ENCODE results near the gene TMEM258.

- TF ChIP-seq CTCF (IDR thresholded peaks at IDR 0.05; ENCODE audit: low read depth, low read length, missing input control) (no peak), TAF1 (conservative IDR thresholded peaks at IDR 0.05) (no peak), ZBTB33 (IDR thresholded peaks at IDR 0.05) (no peak), ATF3 (IDR thresholded peaks at IDR 0.05) (no peak), MAX (IDR thresholded peaks at IDR 0.05) (no peak)
Observed at GRCh38 chr11:61749591-61750217, 42.7 kb downstream of the TMEM258 start.
